ENCODE results near the gene TBC1D32.
"Not testable (repeated sequence)": the region's sequence is repeated elsewhere in the genome, so short reads cannot be mapped to it uniquely, and the experiment has no call there.

TBC1D32 gene

GRCh38 chr6:121055572-121056163 lies 278.6 kb downstream of the TBC1D32 start:
- Histone ChIP-seq H3K36me3 (ENCODE audit: insufficient read depth, low read length) (no peaks in the 10 kb centered on the region), H3K9me3 (ENCODE audit: low read length) (no peaks in the 10 kb centered on the region), H2AFZ (ENCODE audit: low read length) (no peak overlapping the region), H3K4me1 (ENCODE audit: insufficient read depth, low read length, severe bottlenecking) (no peaks in the 10 kb centered on the region), H3K9me2 (ENCODE audit: low read depth, low read length) (no peaks in the 10 kb centered on the region), H3K79me2 (ENCODE audit: insufficient read depth, low read length) (no peaks in the 10 kb centered on the region), H3K27me3 (ENCODE audit: insufficient read depth, low read length) (no peaks in the 10 kb centered on the region), H3K4me2 (ENCODE audit: low read length) (no peak overlapping the region), H3K9ac (ENCODE audit: low read length) (no peak overlapping the region), H3K4me3 (ENCODE audit: low read depth, low read length, poor library complexity, severe bottlenecking) (no peak overlapping the region), H4K20me1 (ENCODE audit: insufficient read depth, low read length) (no peaks in the 10 kb centered on the region), H3F3A (ENCODE audit: insufficient read depth, low read length) (no peaks in the 10 kb centered on the region; the same call in 1 of the 2 replicates), H3K27ac (ENCODE audit: low read depth, low read length, poor library complexity, severe bottlenecking) (no peak overlapping the region)
- TF ChIP-seq CTCF (IDR thresholded peaks at IDR 0.05; ENCODE audit: low read length) (peak; percentile 73), EZH2 (IDR thresholded peaks at IDR 0.05; ENCODE audit: borderline replicate concordance, low read length) (no peak)

GRCh38 chr6:121048593-121048992 lies 285.7 kb downstream of the TBC1D32 start:
- H3K27me3 ChIP-seq (ENCODE audit: insufficient read depth, low read length); H3K4me3 ChIP-seq (ENCODE audit: low read depth, low read length, poor library complexity, severe bottlenecking); H3K27ac ChIP-seq (ENCODE audit: low read depth, low read length, poor library complexity, severe bottlenecking); H3K9me2 ChIP-seq (ENCODE audit: low read depth, low read length); H3K9me3 ChIP-seq (ENCODE audit: low read length); H3K4me2 ChIP-seq (ENCODE audit: low read length); H3K4me1 ChIP-seq (ENCODE audit: insufficient read depth, low read length, severe bottlenecking); H3F3A ChIP-seq (ENCODE audit: insufficient read depth, low read length); H3K79me2 ChIP-seq (ENCODE audit: insufficient read depth, low read length); H3K36me3 ChIP-seq (ENCODE audit: insufficient read depth, low read length); H4K20me1 ChIP-seq (ENCODE audit: insufficient read depth, low read length); H3K9ac ChIP-seq (ENCODE audit: low read length); H2AFZ ChIP-seq (ENCODE audit: low read length): not testable (repeated sequence)

- not testable (repeated sequence) for H4K20me1 ChIP-seq (ENCODE audit: insufficient read depth, low read length); H3K4me2 ChIP-seq (ENCODE audit: low read length); H3K9ac ChIP-seq (ENCODE audit: low read length); H3K4me3 ChIP-seq (ENCODE audit: low read depth, low read length, poor library complexity, severe bottlenecking); H3K4me1 ChIP-seq (ENCODE audit: insufficient read depth, low read length, severe bottlenecking); H3K9me2 ChIP-seq (ENCODE audit: low read depth, low read length); H3K79me2 ChIP-seq (ENCODE audit: insufficient read depth, low read length); H3K9me3 ChIP-seq (ENCODE audit: low read length); H3K27ac ChIP-seq (ENCODE audit: low read depth, low read length, poor library complexity, severe bottlenecking); H2AFZ ChIP-seq (ENCODE audit: low read length); H3K36me3 ChIP-seq (ENCODE audit: insufficient read depth, low read length); H3K27me3 ChIP-seq (ENCODE audit: insufficient read depth, low read length); H3F3A ChIP-seq (ENCODE audit: insufficient read depth, low read length)
These were observed 289.4 kb downstream of the TBC1D32 start for GRCh38 chr6:121044905-121045304.

GRCh38 chr6:121043706-121044105 lies 290.6 kb downstream of the TBC1D32 start:
- H3K36me3 ChIP-seq (ENCODE audit: insufficient read depth, low read length); H3K79me2 ChIP-seq (ENCODE audit: insufficient read depth, low read length); H3K4me3 ChIP-seq (ENCODE audit: low read depth, low read length, poor library complexity, severe bottlenecking); H3K9me2 ChIP-seq (ENCODE audit: low read depth, low read length); H3K27me3 ChIP-seq (ENCODE audit: insufficient read depth, low read length); H3K4me1 ChIP-seq (ENCODE audit: insufficient read depth, low read length, severe bottlenecking); H3K4me2 ChIP-seq (ENCODE audit: low read length); H4K20me1 ChIP-seq (ENCODE audit: insufficient read depth, low read length); H3K27ac ChIP-seq (ENCODE audit: low read depth, low read length, poor library complexity, severe bottlenecking); H3F3A ChIP-seq (ENCODE audit: insufficient read depth, low read length); H3K9me3 ChIP-seq (ENCODE audit: low read length); H2AFZ ChIP-seq (ENCODE audit: low read length); H3K9ac ChIP-seq (ENCODE audit: low read length): not testable (repeated sequence)

GRCh38 chr6:121043211-121043610 lies 291.1 kb downstream of the TBC1D32 start:
- H3K9ac ChIP-seq (ENCODE audit: low read length); H3K4me2 ChIP-seq (ENCODE audit: low read length); H3K27me3 ChIP-seq (ENCODE audit: insufficient read depth, low read length); H3K9me2 ChIP-seq (ENCODE audit: low read depth, low read length); H3K4me3 ChIP-seq (ENCODE audit: low read depth, low read length, poor library complexity, severe bottlenecking); H3F3A ChIP-seq (ENCODE audit: insufficient read depth, low read length); H3K9me3 ChIP-seq (ENCODE audit: low read length); H3K36me3 ChIP-seq (ENCODE audit: insufficient read depth, low read length); H3K4me1 ChIP-seq (ENCODE audit: insufficient read depth, low read length, severe bottlenecking); H4K20me1 ChIP-seq (ENCODE audit: insufficient read depth, low read length); H2AFZ ChIP-seq (ENCODE audit: low read length); H3K27ac ChIP-seq (ENCODE audit: low read depth, low read length, poor library complexity, severe bottlenecking); H3K79me2 ChIP-seq (ENCODE audit: insufficient read depth, low read length): not testable (repeated sequence)

Measured in OCI-LY1 (cell line).